ENCODE results near the gene ATXN7L3. TPM values are rescaled to one million over a fixed set of nuclear protein-coding genes. Genes with fewer than 3 reads are reported as not detected.

The ATXN7L3 gene
- total and polyA plus RNA-seq, 9 of the 15 experiments (the other 6 are each of a cell fraction or from before 2014, with no cell fraction given): 0.62 to 66.1 (median 33.2) TPM

GRCh38 chr17:44198721-44199552, 747 bp downstream of the ATXN7L3 start (continued):
- TF ChIP-seq NR4A1 (CRISPR knock-in tag; IDR thresholded peaks at IDR 0.05) (no peak), NR4A1 (tag; IDR thresholded peaks at IDR 0.05) (no peak), ZNF644 (tag; IDR thresholded peaks at IDR 0.05; ENCODE audit: low read depth) (no peak), ILF3 (IDR thresholded peaks at IDR 0.05; ENCODE audit: borderline replicate concordance) (no peak), ZNF518B (CRISPR knock-in tag; IDR thresholded peaks at IDR 0.05) (no peak), RUNX1 (IDR thresholded peaks at IDR 0.05; ENCODE audit: low read depth) (no peak), ARID3B (CRISPR knock-in tag; IDR thresholded peaks at IDR 0.05; ENCODE audit: borderline replicate concordance) (no peak), MTA2 (IDR thresholded peaks at IDR 0.05; ENCODE audit: low read depth) (no peak), MLX (CRISPR knock-in tag; conservative IDR thresholded peaks at IDR 0.05) (no peak), HDAC6 (IDR thresholded peaks at IDR 0.05; ENCODE audit: low read depth, low read length) (no peak), ZNF224 (CRISPR knock-in tag; IDR thresholded peaks at IDR 0.05) (no peak), RBM14 (IDR thresholded peaks at IDR 0.05; ENCODE audit: borderline replicate concordance, insufficient read depth, low read depth, low read length) (no peak), CHCHD3 (CRISPR knock-in tag; IDR thresholded peaks at IDR 0.05) (no peak), HINFP (tag; conservative IDR thresholded peaks at IDR 0.05; ENCODE audit: low read depth) (no peak), ZNF212 (CRISPR knock-in tag; IDR thresholded peaks at IDR 0.05) (no peak), CBFA2T2 (conservative IDR thresholded peaks at IDR 0.05) (no peak), RNF2 (IDR thresholded peaks at IDR 0.05) (no peak), DEAF1 (CRISPR knock-in tag; IDR thresholded peaks at IDR 0.05) (no peak), RBM22 (IDR thresholded peaks at IDR 0.05; ENCODE audit: low read depth, low read length, poor library complexity, severe bottlenecking) (peak; percentile 15)

All from K562 (cell line).